GM23338 (cell line): ENCODE results near the gene THADA. TPM values are rescaled to one million over a fixed set of nuclear protein-coding genes. Genes with fewer than 3 reads are reported as not detected.

Source experiments
- ATAC-seq: fragments of 200-7000 bp; cut with Tn5 transposase; 3 replicates; pipeline ENCODE4 v1.9.1; 2020
- DNase-seq: peaks from one replicate; pipeline ENCODE4 v3.0.0-alpha.2; 2015; ENCODE audit warnings: low spot score
- H2AFZ ChIP-seq: fragments of 200-600 bp; sonication (generic); 2 replicates; pipeline ENCODE4 v1.8.0; 2016; ENCODE audit warnings: antibody characterized with exemption, mild to moderate bottlenecking, moderate library complexity
- H3F3A ChIP-seq: fragments of 200-600 bp; sonication (generic); replicated peaks from 2 replicates; pipeline ENCODE4 v1.8.0; 2017; ENCODE audit warnings: antibody characterized with exemption, mixed run types, low read depth
- H3K27ac ChIP-seq: fragments of 200-600 bp; sonication (generic); 2 replicates; pipeline ENCODE4 v1.6.1; 2016; ENCODE audit warnings: low read depth
- H3K27me3 ChIP-seq: fragments of 200-600 bp; sonication (generic); 2 replicates; pipeline ENCODE4 v1.8.0; 2016; ENCODE audit warnings: mild to moderate bottlenecking, mixed run types, moderate library complexity; ENCODE audit not compliant: insufficient read depth
- H3K36me3 ChIP-seq: fragments of 200-600 bp; sonication (generic); 2 replicates; pipeline ENCODE4 v1.8.0; 2016; ENCODE audit warnings: mild to moderate bottlenecking; ENCODE audit not compliant: insufficient read depth
- H3K4me1 ChIP-seq: fragments of 200-600 bp; sonication (generic); 2 replicates; pipeline ENCODE4 v1.8.0; 2016; ENCODE audit warnings: mild to moderate bottlenecking, moderate library complexity; ENCODE audit not compliant: insufficient read depth
- H3K4me2 ChIP-seq: fragments of 200-600 bp; sonication (generic); 2 replicates; pipeline ENCODE4 v1.7.1; 2017; ENCODE audit warnings: mixed run types
- H3K4me3 ChIP-seq: fragments of 200-600 bp; sonication (generic); 2 replicates; pipeline ENCODE4 v1.6.1; 2016; ENCODE audit warnings: mixed run types
- H3K79me2 ChIP-seq: fragments of 200-600 bp; sonication (generic); replicated peaks from 2 replicates; pipeline ENCODE4 v1.8.0; 2017; ENCODE audit warnings: mild to moderate bottlenecking; ENCODE audit not compliant: insufficient read depth
- H3K9me2 ChIP-seq: fragments of 200-600 bp; sonication (generic); 2 replicates; pipeline ENCODE4 v1.8.0; 2017; ENCODE audit not compliant: insufficient read depth
- H4K20me1 ChIP-seq: fragments of 200-600 bp; sonication (generic); replicated peaks from 2 replicates; pipeline ENCODE4 v1.8.0; 2017; ENCODE audit warnings: mild to moderate bottlenecking; ENCODE audit not compliant: insufficient read depth
- H3K27ac Mint-ChIP-seq: 2 replicates; pipeline ENCODE4 v1.8.0; 2020; ENCODE audit warnings: inconsistent platforms, mild to moderate bottlenecking, moderate library complexity, mixed read lengths
- H3K27me3 Mint-ChIP-seq: 3 replicates; pipeline ENCODE4 v1.8.0; 2022; ENCODE audit warnings: low read depth, mild to moderate bottlenecking, moderate library complexity, mixed read lengths, inconsistent platforms; ENCODE audit not compliant: insufficient read depth, poor library complexity
- H3K36me3 Mint-ChIP-seq: 3 replicates; pipeline ENCODE4 v1.8.0; 2021; ENCODE audit warnings: low read depth, mild to moderate bottlenecking, inconsistent platforms, moderate library complexity, mixed read lengths
- H3K4me1 Mint-ChIP-seq: 3 replicates; pipeline ENCODE4 v1.8.0; 2020; ENCODE audit warnings: mild to moderate bottlenecking, inconsistent platforms, mixed read lengths
- H3K4me3 Mint-ChIP-seq: 3 replicates; pipeline ENCODE4 v1.8.0; 2021; ENCODE audit warnings: moderate library complexity, mild to moderate bottlenecking, inconsistent platforms, mixed read lengths
- H3K9me3 Mint-ChIP-seq: 3 replicates; pipeline ENCODE4 v1.8.0; 2020; ENCODE audit warnings: moderate library complexity, mild to moderate bottlenecking, inconsistent platforms, mixed read lengths
- CREB1 ChIP-seq: fragments of 250-450 bp; sonication (Bioruptor Pico); IDR thresholded peaks from 2 replicates; pipeline ENCODE4 v1.5.0; 2020; ENCODE audit warnings: low read depth, mild to moderate bottlenecking, moderate library complexity
- EZH2 ChIP-seq: fragments of 200-600 bp; sonication (generic); IDR thresholded peaks from one replicate; pipeline ENCODE4 v1.8.0; 2017; ENCODE audit warnings: antibody characterized with exemption, mild to moderate bottlenecking, low read depth; ENCODE audit not compliant: unreplicated experiment
- EZH2phosphoT487 ChIP-seq: fragments of 200-600 bp; sonication (generic); IDR thresholded peaks from one replicate; pipeline ENCODE4 v1.8.1; 2018; ENCODE audit warnings: antibody characterized with exemption; ENCODE audit not compliant: unreplicated experiment
- JUNB ChIP-seq: IDR thresholded peaks from one replicate; pipeline ENCODE4 v1.6.1; 2016; ENCODE audit warnings: antibody characterized with exemption; ENCODE audit not compliant: unreplicated experiment
- NANOG ChIP-seq: IDR thresholded peaks from 2 replicates; pipeline ENCODE4 v1.6.1; 2016; ENCODE audit warnings: antibody characterized with exemption, borderline replicate concordance
- POLR2AphosphoS5 ChIP-seq: IDR thresholded peaks from 2 replicates; pipeline ENCODE4 v1.6.1; 2016; ENCODE audit warnings: antibody characterized with exemption, low read depth
- STAT1 ChIP-seq: IDR thresholded peaks from one replicate; pipeline ENCODE4 v1.6.1; 2016; ENCODE audit warnings: antibody characterized with exemption; ENCODE audit not compliant: unreplicated experiment
- ZNF114 ChIP-seq: fragments of 250-450 bp; sonication (Bioruptor Pico); IDR thresholded peaks from 2 replicates; pipeline ENCODE4 v1.5.0; 2020; ENCODE audit warnings: mild to moderate bottlenecking, moderate library complexity
- ZNF331 ChIP-seq: fragments of 250-450 bp; sonication (Bioruptor Pico); IDR thresholded peaks from 2 replicates; pipeline ENCODE4 v1.5.0; 2020; ENCODE audit warnings: low read depth, mild to moderate bottlenecking, moderate library complexity
- polyA plus RNA-seq: library from polyadenylated mRNA; unstranded; fragments of >200 nt; fragmentation: Nextera tagmentation; extraction: Ambion mirVana; gene quantifications from 2 replicates; pipeline ENCODE4 v1.2.1, GENCODE V29; 2016
- total RNA-seq: library from RNA; depleted of rRNA; stranded (reverse); fragments of >200 nt; shearing (Covaris generic); gene quantifications from 2 replicates; pipeline ENCODE4 v1.2.3, GENCODE V29; 2014
- TF ChIP-seq, protein P1 (sequence below): IDR thresholded peaks from one replicate; pipeline ENCODE4 v1.6.1; 2018; ENCODE audit warnings: antibody characterized with exemption; ENCODE audit not compliant: unreplicated experiment
- TF ChIP-seq, protein P2 (sequence below), 2 experiments: fragments of 200-600 bp in 1 of 2; sonication (generic) in 1 of 2; conservative IDR thresholded peaks; 2 replicates each; pipeline versions ENCODE4 v1.5.1 to v1.6.1; 2016 to 2017; ENCODE audit warnings: antibody characterized with exemption in 2 of 2, low read depth in 2 of 2, mild to moderate bottlenecking in 2 of 2, moderate library complexity in 1 of 2
- TF ChIP-seq, protein P3 (sequence below): fragments of 250-450 bp; sonication (Bioruptor Pico); IDR thresholded peaks from 2 replicates; pipeline ENCODE4 v1.5.0; 2020; ENCODE audit warnings: mild to moderate bottlenecking, moderate library complexity
- TF ChIP-seq, protein P4 (sequence below): IDR thresholded peaks from 2 replicates; pipeline ENCODE4 v1.6.1; 2016; ENCODE audit warnings: antibody characterized with exemption

THADA gene
- total and polyA plus RNA-seq, 2 experiments from 2014 or later = 17.0 to 30.7 TPM

DNA sequence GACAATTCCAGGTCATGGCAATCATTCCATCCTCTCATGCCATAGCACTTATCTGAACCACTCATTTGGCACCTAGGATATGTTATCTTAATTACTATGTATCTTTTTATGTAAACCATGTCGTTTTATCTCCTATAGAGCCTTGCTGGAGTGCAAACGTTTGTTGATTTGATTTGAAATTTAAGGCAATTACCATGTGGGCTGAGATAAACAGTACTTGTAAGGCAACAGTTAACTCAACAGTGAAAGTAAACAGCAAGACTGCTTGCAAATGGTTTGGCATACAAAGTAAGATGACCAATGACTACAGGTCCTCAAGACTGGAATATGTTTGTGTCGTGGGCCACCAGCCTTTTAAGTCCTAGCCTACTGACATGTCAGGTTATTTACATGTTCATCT is 235.7 kb downstream of the THADA start:
- TF ChIP-seq NANOG = no peak
- no peak for TF ChIP-seq CREB1 (CRISPR knock-in tag)
- TF ChIP-seq, protein P1, sequence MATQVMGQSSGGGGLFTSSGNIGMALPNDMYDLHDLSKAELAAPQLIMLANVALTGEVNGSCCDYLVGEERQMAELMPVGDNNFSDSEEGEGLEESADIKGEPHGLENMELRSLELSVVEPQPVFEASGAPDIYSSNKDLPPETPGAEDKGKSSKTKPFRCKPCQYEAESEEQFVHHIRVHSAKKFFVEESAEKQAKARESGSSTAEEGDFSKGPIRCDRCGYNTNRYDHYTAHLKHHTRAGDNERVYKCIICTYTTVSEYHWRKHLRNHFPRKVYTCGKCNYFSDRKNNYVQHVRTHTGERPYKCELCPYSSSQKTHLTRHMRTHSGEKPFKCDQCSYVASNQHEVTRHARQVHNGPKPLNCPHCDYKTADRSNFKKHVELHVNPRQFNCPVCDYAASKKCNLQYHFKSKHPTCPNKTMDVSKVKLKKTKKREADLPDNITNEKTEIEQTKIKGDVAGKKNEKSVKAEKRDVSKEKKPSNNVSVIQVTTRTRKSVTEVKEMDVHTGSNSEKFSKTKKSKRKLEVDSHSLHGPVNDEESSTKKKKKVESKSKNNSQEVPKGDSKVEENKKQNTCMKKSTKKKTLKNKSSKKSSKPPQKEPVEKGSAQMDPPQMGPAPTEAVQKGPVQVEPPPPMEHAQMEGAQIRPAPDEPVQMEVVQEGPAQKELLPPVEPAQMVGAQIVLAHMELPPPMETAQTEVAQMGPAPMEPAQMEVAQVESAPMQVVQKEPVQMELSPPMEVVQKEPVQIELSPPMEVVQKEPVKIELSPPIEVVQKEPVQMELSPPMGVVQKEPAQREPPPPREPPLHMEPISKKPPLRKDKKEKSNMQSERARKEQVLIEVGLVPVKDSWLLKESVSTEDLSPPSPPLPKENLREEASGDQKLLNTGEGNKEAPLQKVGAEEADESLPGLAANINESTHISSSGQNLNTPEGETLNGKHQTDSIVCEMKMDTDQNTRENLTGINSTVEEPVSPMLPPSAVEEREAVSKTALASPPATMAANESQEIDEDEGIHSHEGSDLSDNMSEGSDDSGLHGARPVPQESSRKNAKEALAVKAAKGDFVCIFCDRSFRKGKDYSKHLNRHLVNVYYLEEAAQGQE = no peak
- no peak for TF ChIP-seq EZH2phosphoT487
- no peak for TF ChIP-seq ZNF331 (CRISPR knock-in tag)
- TF ChIP-seq, protein P2, sequence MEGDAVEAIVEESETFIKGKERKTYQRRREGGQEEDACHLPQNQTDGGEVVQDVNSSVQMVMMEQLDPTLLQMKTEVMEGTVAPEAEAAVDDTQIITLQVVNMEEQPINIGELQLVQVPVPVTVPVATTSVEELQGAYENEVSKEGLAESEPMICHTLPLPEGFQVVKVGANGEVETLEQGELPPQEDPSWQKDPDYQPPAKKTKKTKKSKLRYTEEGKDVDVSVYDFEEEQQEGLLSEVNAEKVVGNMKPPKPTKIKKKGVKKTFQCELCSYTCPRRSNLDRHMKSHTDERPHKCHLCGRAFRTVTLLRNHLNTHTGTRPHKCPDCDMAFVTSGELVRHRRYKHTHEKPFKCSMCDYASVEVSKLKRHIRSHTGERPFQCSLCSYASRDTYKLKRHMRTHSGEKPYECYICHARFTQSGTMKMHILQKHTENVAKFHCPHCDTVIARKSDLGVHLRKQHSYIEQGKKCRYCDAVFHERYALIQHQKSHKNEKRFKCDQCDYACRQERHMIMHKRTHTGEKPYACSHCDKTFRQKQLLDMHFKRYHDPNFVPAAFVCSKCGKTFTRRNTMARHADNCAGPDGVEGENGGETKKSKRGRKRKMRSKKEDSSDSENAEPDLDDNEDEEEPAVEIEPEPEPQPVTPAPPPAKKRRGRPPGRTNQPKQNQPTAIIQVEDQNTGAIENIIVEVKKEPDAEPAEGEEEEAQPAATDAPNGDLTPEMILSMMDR (conservative IDR thresholded peaks at IDR 0.05; ENCODE audit: low read depth in 2 of 2) = no peak
- no peak for TF ChIP-seq STAT1
- TF ChIP-seq ZNF114 (CRISPR knock-in tag) = no peak
- TF ChIP-seq POLR2AphosphoS5 = no peak
- no peak for TF ChIP-seq JUNB
- TF ChIP-seq, protein P3, sequence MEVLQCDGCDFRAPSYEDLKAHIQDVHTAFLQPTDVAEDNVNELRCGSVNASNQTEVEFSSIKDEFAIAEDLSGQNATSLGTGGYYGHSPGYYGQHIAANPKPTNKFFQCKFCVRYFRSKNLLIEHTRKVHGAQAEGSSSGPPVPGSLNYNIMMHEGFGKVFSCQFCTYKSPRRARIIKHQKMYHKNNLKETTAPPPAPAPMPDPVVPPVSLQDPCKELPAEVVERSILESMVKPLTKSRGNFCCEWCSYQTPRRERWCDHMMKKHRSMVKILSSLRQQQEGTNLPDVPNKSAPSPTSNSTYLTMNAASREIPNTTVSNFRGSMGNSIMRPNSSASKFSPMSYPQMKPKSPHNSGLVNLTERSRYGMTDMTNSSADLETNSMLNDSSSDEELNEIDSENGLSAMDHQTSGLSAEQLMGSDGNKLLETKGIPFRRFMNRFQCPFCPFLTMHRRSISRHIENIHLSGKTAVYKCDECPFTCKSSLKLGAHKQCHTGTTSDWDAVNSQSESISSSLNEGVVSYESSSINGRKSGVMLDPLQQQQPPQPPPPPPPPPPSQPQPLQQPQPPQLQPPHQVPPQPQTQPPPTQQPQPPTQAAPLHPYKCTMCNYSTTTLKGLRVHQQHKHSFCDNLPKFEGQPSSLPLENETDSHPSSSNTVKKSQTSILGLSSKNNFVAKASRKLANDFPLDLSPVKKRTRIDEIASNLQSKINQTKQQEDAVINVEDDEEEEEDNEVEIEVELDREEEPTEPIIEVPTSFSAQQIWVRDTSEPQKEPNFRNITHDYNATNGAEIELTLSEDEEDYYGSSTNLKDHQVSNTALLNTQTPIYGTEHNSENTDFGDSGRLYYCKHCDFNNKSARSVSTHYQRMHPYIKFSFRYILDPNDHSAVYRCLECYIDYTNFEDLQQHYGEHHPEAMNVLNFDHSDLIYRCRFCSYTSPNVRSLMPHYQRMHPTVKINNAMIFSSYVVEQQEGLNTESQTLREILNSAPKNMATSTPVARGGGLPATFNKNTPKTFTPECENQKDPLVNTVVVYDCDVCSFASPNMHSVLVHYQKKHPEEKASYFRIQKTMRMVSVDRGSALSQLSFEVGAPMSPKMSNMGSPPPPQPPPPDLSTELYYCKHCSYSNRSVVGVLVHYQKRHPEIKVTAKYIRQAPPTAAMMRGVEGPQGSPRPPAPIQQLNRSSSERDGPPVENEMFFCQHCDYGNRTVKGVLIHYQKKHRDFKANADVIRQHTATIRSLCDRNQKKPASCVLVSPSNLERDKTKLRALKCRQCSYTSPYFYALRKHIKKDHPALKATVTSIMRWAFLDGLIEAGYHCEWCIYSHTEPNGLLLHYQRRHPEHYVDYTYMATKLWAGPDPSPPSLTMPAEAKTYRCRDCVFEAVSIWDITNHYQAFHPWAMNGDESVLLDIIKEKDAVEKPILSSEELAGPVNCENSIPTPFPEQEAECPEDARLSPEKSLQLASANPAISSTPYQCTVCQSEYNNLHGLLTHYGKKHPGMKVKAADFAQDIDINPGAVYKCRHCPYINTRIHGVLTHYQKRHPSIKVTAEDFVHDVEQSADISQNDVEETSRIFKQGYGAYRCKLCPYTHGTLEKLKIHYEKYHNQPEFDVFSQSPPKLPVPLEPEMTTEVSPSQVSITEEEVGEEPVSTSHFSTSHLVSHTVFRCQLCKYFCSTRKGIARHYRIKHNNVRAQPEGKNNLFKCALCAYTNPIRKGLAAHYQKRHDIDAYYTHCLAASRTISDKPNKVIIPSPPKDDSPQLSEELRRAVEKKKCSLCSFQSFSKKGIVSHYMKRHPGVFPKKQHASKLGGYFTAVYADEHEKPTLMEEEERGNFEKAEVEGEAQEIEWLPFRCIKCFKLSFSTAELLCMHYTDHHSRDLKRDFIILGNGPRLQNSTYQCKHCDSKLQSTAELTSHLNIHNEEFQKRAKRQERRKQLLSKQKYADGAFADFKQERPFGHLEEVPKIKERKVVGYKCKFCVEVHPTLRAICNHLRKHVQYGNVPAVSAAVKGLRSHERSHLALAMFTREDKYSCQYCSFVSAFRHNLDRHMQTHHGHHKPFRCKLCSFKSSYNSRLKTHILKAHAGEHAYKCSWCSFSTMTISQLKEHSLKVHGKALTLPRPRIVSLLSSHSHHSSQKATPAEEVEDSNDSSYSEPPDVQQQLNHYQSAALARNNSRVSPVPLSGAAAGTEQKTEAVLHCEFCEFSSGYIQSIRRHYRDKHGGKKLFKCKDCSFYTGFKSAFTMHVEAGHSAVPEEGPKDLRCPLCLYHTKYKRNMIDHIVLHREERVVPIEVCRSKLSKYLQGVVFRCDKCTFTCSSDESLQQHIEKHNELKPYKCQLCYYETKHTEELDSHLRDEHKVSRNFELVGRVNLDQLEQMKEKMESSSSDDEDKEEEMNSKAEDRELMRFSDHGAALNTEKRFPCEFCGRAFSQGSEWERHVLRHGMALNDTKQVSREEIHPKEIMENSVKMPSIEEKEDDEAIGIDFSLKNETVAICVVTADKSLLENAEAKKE (CRISPR knock-in tag) = no peak
- no peak for TF ChIP-seq EZH2
- TF ChIP-seq, protein P4, sequence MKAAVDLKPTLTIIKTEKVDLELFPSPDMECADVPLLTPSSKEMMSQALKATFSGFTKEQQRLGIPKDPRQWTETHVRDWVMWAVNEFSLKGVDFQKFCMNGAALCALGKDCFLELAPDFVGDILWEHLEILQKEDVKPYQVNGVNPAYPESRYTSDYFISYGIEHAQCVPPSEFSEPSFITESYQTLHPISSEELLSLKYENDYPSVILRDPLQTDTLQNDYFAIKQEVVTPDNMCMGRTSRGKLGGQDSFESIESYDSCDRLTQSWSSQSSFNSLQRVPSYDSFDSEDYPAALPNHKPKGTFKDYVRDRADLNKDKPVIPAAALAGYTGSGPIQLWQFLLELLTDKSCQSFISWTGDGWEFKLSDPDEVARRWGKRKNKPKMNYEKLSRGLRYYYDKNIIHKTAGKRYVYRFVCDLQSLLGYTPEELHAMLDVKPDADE = no peak
- no peaks in the 10 kb centered on the region for H3K79me2 ChIP-seq
- no peaks in the 10 kb centered on the region; the same call in 1 of the 2 replicates for H3K4me1 ChIP-seq
- H3K4me2 ChIP-seq = no peak overlapping the region
- Mint-ChIP-seq H3K4me3 (no peak overlapping the region), H3K4me1 (peaks cover 3% of the 10 kb centered on the region), H3K36me3 (no peaks in the 10 kb centered on the region), H3K9me3 (no peaks in the 10 kb centered on the region), H3K27ac (no peak overlapping the region), H3K27me3 (peaks cover 5% of the 10 kb centered on the region)
- no peak overlapping the region for H3K4me3 ChIP-seq
- H3K27ac ChIP-seq = no peak overlapping the region
- no peaks in the 10 kb centered on the region for H3K36me3 ChIP-seq
- no peak for DNase-seq
- H4K20me1 ChIP-seq = no peaks in the 10 kb centered on the region
- ATAC-seq = no peak
- no peak overlapping the region for H2AFZ ChIP-seq
- H3K9me2 ChIP-seq = no peaks in the 10 kb centered on the region
- no peaks in the 10 kb centered on the region for H3F3A ChIP-seq
- no peaks in the 10 kb centered on the region for H3K27me3 ChIP-seq
